ENCODE measurements around the gene ACOT8. TPM values are rescaled to one million over a fixed set of nuclear protein-coding genes. Genes with fewer than 3 reads are reported as not detected.

The ACOT8 gene
- total and polyA plus RNA-seq, 9 of the 15 experiments (the other 6 are each of a cell fraction or from before 2014, with no cell fraction given) = 8.2 to 46.7 (median 20.7) TPM

- in situ Hi-C loops (cut with MboI) = no loop called here
- no TSS peak for BruUV-seq (replicated peaks)
- FAIRE-seq = no peak
Observed at GRCh38 chr20:45894797-45895196, 37.6 kb upstream of the ACOT8 start.

GRCh38 chr20:45893831-45894230 lies 36.6 kb upstream of the ACOT8 start:
- H3K79me2 ChIP-seq (ENCODE audit: control insufficient read depth, insufficient read depth, low read length) = peaks cover 7% of the 10 kb centered on the region; the same call in 1 of the 3 replicates
- no peaks in the 10 kb centered on the region for H3K9me1 ChIP-seq (ENCODE audit: control insufficient read depth, insufficient read depth, low read length)
- no peaks in the 10 kb centered on the region for H4K20me1 ChIP-seq (replicated peaks; ENCODE audit: control insufficient read depth, insufficient read depth, low read length)
- H3K27ac ChIP-seq (ENCODE audit: extremely low read depth, low read depth, low read length) = no peak overlapping the region
- ChIA-PET POLR2A (interaction anchor here (0.6 to 3.3 kb wide), 7 partner anchors 8 to 105 kb away, joined by 3 to 9 read pairs (median 6); partner anchors contain the start of gene ZSWIM1), CTCF (ENCODE audit: low intra/inter-chr PET ratio) (interaction anchor here (0.6 kb wide), 1 partner anchor 54 kb away, joined by 3 read pairs; no protein-coding TSS in a partner anchor)
- DNase-seq (ENCODE audit: extremely low read depth in 1 of 4, low spot score in 3 of 4) (no peak), FAIRE-seq (peak; percentile 32), ATAC-seq (no peak)
- intact Hi-C loops (cut with micrococcal nuclease) = loop anchor here (5.0 kb wide), 1 partner anchor 68 kb away; no protein-coding TSS in a partner anchor
- no peak overlapping the region for H2AFZ ChIP-seq (ENCODE audit: low read depth, low read length)
- H3K36me3 ChIP-seq (ENCODE audit: control insufficient read depth, insufficient read depth, low read length) = peaks cover 49% of the 10 kb centered on the region; the same call in 2 of the 3 replicates
- in situ Hi-C loops (cut with MboI) = no loop called here
- no peak overlapping the region for H3K4me2 ChIP-seq (ENCODE audit: insufficient read depth, low read length)
- H3K4me1 ChIP-seq (replicated peaks in 1 of 2; ENCODE audit: control insufficient read depth in 2 of 2, insufficient read depth in 2 of 2, low read length in 2 of 2) = peaks cover 7 to 32% of the 10 kb centered on the region in 2 experiments
- no TSS peak for BruUV-seq (replicated peaks)
- H3K9ac ChIP-seq (ENCODE audit: insufficient read depth in 1 of 2, low read depth in 2 of 2, low read length in 2 of 2) = no peak overlapping the region
- no peaks in the 10 kb centered on the region for H3K9me3 ChIP-seq (replicated peaks; ENCODE audit: control insufficient read depth, insufficient read depth, low read depth, low read length)
- no peak overlapping the region for H3K4me3 ChIP-seq
- H3K27me3 ChIP-seq (ENCODE audit: control insufficient read depth in 2 of 2, insufficient read depth in 2 of 2, low read length in 2 of 2) = no peaks in the 10 kb centered on the region
- WGBS (ENCODE audit: insufficient coverage, low coverage, missing lambda C conversion rate) = 82% methylated on average over 4 of the region's 4 CpGs
- TF ChIP-seq MCM2 (IDR thresholded peaks at IDR 0.05; ENCODE audit: low read depth) (no peak), USF1 (CRISPR knock-in tag; IDR thresholded peaks at IDR 0.05) (no peak), EGR1 (conservative IDR thresholded peaks at IDR 0.05) (no peak), ELK1 (CRISPR knock-in tag; IDR thresholded peaks at IDR 0.05) (no peak), HEY1 (CRISPR knock-in tag; IDR thresholded peaks at IDR 0.05; ENCODE audit: borderline replicate concordance) (no peak), SMARCA5 (IDR thresholded peaks at IDR 0.05) (no peak), TEAD4 (IDR thresholded peaks at IDR 0.05; ENCODE audit: low read length) (no peak), TEAD4 (CRISPR knock-in tag; IDR thresholded peaks at IDR 0.05; ENCODE audit: borderline replicate concordance) (no peak), CBFB (CRISPR knock-in tag; IDR thresholded peaks at IDR 0.05) (no peak), HMG20A (CRISPR knock-in tag; conservative IDR thresholded peaks at IDR 0.05) (no peak), NR2C1 (IDR thresholded peaks at IDR 0.05) (no peak), NR2C1 (tag; IDR thresholded peaks at IDR 0.05) (no peak), SMARCB1 (IDR thresholded peaks at IDR 0.05; ENCODE audit: insufficient read length, low read depth) (no peak), CGGBP1 (CRISPR knock-in tag; IDR thresholded peaks at IDR 0.05) (no peak), ZNF431 (CRISPR knock-in tag; IDR thresholded peaks at IDR 0.05) (no peak)

More at GRCh38 chr20:45894797-45895196, 37.6 kb upstream of the ACOT8 start:
- intact Hi-C loops (cut with micrococcal nuclease) = loop anchor here (5.0 kb wide), 1 partner anchor 68 kb away; no protein-coding TSS in a partner anchor
- Histone ChIP-seq H3K4me3 (no peak overlapping the region), H2AFZ (ENCODE audit: low read depth, low read length) (no peak overlapping the region), H3K4me2 (ENCODE audit: insufficient read depth, low read length) (no peak overlapping the region), H3K79me2 (ENCODE audit: control insufficient read depth, insufficient read depth, low read length) (peaks cover 7% of the 10 kb centered on the region; the same call in 1 of the 3 replicates), H4K20me1 (replicated peaks; ENCODE audit: control insufficient read depth, insufficient read depth, low read length) (no peaks in the 10 kb centered on the region), H3K9ac (ENCODE audit: insufficient read depth in 1 of 2, low read depth in 2 of 2, low read length in 2 of 2) (no peak overlapping the region), H3K9me3 (replicated peaks; ENCODE audit: control insufficient read depth, insufficient read depth, low read depth, low read length) (no peaks in the 10 kb centered on the region), H3K36me3 (ENCODE audit: control insufficient read depth, insufficient read depth, low read length) (peaks cover 56% of the 10 kb centered on the region; the same call in 2 of the 3 replicates), H3K4me1 (replicated peaks in 1 of 2; ENCODE audit: control insufficient read depth in 2 of 2, insufficient read depth in 2 of 2, low read length in 2 of 2) (peaks cover 7 to 32% of the 10 kb centered on the region in 2 experiments), H3K9me1 (ENCODE audit: control insufficient read depth, insufficient read depth, low read length) (no peaks in the 10 kb centered on the region), H3K27ac (ENCODE audit: extremely low read depth, low read depth, low read length) (no peak overlapping the region), H3K27me3 (ENCODE audit: control insufficient read depth in 2 of 2, insufficient read depth in 2 of 2, low read length in 2 of 2) (no peaks in the 10 kb centered on the region)
- CTCF ChIA-PET (ENCODE audit: low intra/inter-chr PET ratio) = no interaction called here
- DNase-seq (ENCODE audit: extremely low read depth in 1 of 4, low spot score in 3 of 4) (no peak), ATAC-seq (no peak)
- 97% methylated on average over 7 of the region's 12 CpGs for WGBS (ENCODE audit: insufficient coverage, low coverage, missing lambda C conversion rate)
- no peak for TF ChIP-seq HOXB6 (CRISPR knock-in tag; IDR thresholded peaks at IDR 0.05; ENCODE audit: borderline replicate concordance)
- peak; percentile 61 for TF ChIP-seq POLR2G (IDR thresholded peaks at IDR 0.05; ENCODE audit: low read depth, low read length)
- POLR2A ChIA-PET = interaction anchor here (0.6 to 1.3 kb wide), 3 partner anchors 10 to 1080 kb away, joined by 3 to 4 read pairs (median 3); no protein-coding TSS in a partner anchor

Measured in K562 (cell line).